Endothelial cell of umbilical vein (primary cell): ENCODE data around the gene KRT77. TPM values are rescaled to one million over a fixed set of nuclear protein-coding genes. Genes with fewer than 3 reads are reported as not detected.

ENCODE experiments used
- BruUV-seq: library from RNA; stranded (reverse); fragments of 400-500 nt; replicated peaks from 2 replicates; lab custom pipeline; 2021; lab: Mats Ljungman, UMichigan
- CTCF ChIA-PET: fragments of 300-600, 350-600 bp; sonication (Branson Sonifier 250); formaldehyde crosslinking; loops from one replicate; lab custom pipeline; 2021; ENCODE audit warnings: antibody characterized with exemption, inconsistent platforms; lab: Charles Lee
- POLR2A ChIA-PET: fragments of 300-600, 350-600 bp; sonication (Branson Sonifier 250); formaldehyde crosslinking; loops from one replicate; lab custom pipeline; 2021; ENCODE audit warnings: antibody characterized with exemption, inconsistent platforms; lab: Charles Lee
- DNase-seq: peaks from one replicate; pipeline ENCODE4 v3.0.0-alpha.2; 2011; ENCODE audit warnings: low read depth, low spot score
- FAIRE-seq: peaks from 2 replicates; lab custom pipeline; 2011; peaks lifted over from hg19 to GRCh38; lab: Jason Lieb, UNC
- H2AFZ ChIP-seq: 2 replicates; pipeline ENCODE4 v1.6.0; 2012; ENCODE audit warnings: low read depth, low read length, control low read depth, inconsistent platforms
- H3K27ac ChIP-seq: 2 replicates; pipeline ENCODE4 v1.5.1; 2011; ENCODE audit warnings: low read depth, mild to moderate bottlenecking, control low read depth, low read length, moderate library complexity; ENCODE audit not compliant: insufficient read depth
- H3K27me3 ChIP-seq, 2 experiments: 2 replicates each; pipeline versions ENCODE4 v1.6.0 to v1.6.1; 2011; ENCODE audit warnings: low read length in 2 of 2, mixed read lengths in 1 of 2; ENCODE audit not compliant: control insufficient read depth in 2 of 2, insufficient read depth in 2 of 2
- H3K36me3 ChIP-seq, 2 experiments: 2 replicates in 1 of 2; 3 replicates in 1 of 2; pipeline ENCODE4 v1.5.1; 2011; ENCODE audit warnings: low read length in 2 of 2, mild to moderate bottlenecking in 1 of 2, moderate library complexity in 1 of 2; ENCODE audit not compliant: control insufficient read depth in 2 of 2, insufficient read depth in 2 of 2; ENCODE audit errors: extremely low read depth in 1 of 2
- H3K4me1 ChIP-seq: 3 replicates; pipeline ENCODE4 v1.5.1; 2011; ENCODE audit warnings: mild to moderate bottlenecking, low read length; ENCODE audit not compliant: control insufficient read depth, insufficient read depth; ENCODE audit errors: extremely low read depth
- H3K4me2 ChIP-seq: 2 replicates; pipeline ENCODE4 v1.6.1; 2011; ENCODE audit warnings: low read length, control low read depth, mixed read lengths; ENCODE audit not compliant: insufficient read depth
- H3K4me3 ChIP-seq, 3 experiments: fragments of 200-600 bp in 1 of 3; sonication (generic), shearing (Covaris generic) in 1 of 3; replicated peaks in 1 of 3; 2 replicates each; pipeline ENCODE4 v1.5.1; 2011 to 2016; ENCODE audit warnings: control low read depth in 3 of 3, low read length in 3 of 3, mild to moderate bottlenecking in 2 of 3, inconsistent platforms in 1 of 3, low read depth in 1 of 3, moderate library complexity in 1 of 3; ENCODE audit not compliant: insufficient read depth in 1 of 3
- H3K79me2 ChIP-seq: 2 replicates; pipeline ENCODE4 v1.6.0; 2012; ENCODE audit warnings: low read length, inconsistent platforms; ENCODE audit not compliant: control insufficient read depth, insufficient read depth
- H3K9ac ChIP-seq: replicated peaks from 2 replicates; pipeline ENCODE3; 2011; ENCODE audit warnings: low read length, control low read depth; ENCODE audit not compliant: insufficient read depth; ENCODE audit errors: extremely low read depth
- H3K9me1 ChIP-seq: replicated peaks from 3 replicates; pipeline ENCODE4 v1.6.0; 2011; ENCODE audit warnings: mild to moderate bottlenecking, low read length; ENCODE audit not compliant: control insufficient read depth, insufficient read depth; ENCODE audit errors: extremely low read depth
- H3K9me3 ChIP-seq: replicated peaks from 2 replicates; pipeline ENCODE4 v1.5.1; 2012; ENCODE audit warnings: low read length, inconsistent platforms; ENCODE audit not compliant: control insufficient read depth, insufficient read depth
- H4K20me1 ChIP-seq: replicated peaks from 2 replicates; pipeline ENCODE3; 2011; ENCODE audit warnings: mild to moderate bottlenecking, low read length; ENCODE audit not compliant: control insufficient read depth, insufficient read depth; ENCODE audit errors: extremely low read depth
- EZH2 ChIP-seq: IDR thresholded peaks from 2 replicates; pipeline ENCODE4 v1.6.1; 2012; ENCODE audit warnings: borderline replicate concordance, low read depth, mild to moderate bottlenecking, moderate library complexity, low read length, inconsistent platforms; ENCODE audit not compliant: severe bottlenecking
- FOS ChIP-seq: IDR thresholded peaks from 2 replicates; pipeline ENCODE4 v1.6.1; 2011; ENCODE audit warnings: mild to moderate bottlenecking, low read length, moderate library complexity, borderline replicate concordance; ENCODE audit not compliant: insufficient read depth
- GATA2 ChIP-seq: IDR thresholded peaks from 2 replicates; pipeline ENCODE4 v1.7.0; 2011; ENCODE audit warnings: low read depth, mild to moderate bottlenecking, moderate library complexity, mixed read lengths, low read length; ENCODE audit not compliant: insufficient read length, insufficient read depth
- JUN ChIP-seq: IDR thresholded peaks from 2 replicates; pipeline ENCODE4 v1.6.1; 2011; ENCODE audit warnings: borderline replicate concordance, low read depth; ENCODE audit not compliant: insufficient read length, insufficient read depth
- MAX ChIP-seq: IDR thresholded peaks from 2 replicates; pipeline ENCODE4 v1.6.1; 2011; ENCODE audit not compliant: insufficient read depth, insufficient read length
- MYC ChIP-seq: IDR thresholded peaks from one replicate; pipeline ENCODE4 v1.6.1; 2011; ENCODE audit warnings: mild to moderate bottlenecking, low read depth, low read length
- POLR2A ChIP-seq: IDR thresholded peaks from 2 replicates; pipeline ENCODE4 v1.6.1; 2012; ENCODE audit warnings: low read depth, mild to moderate bottlenecking, control low read depth, low read length
- POLR2AphosphoS5 ChIP-seq: IDR thresholded peaks from 2 replicates; pipeline ENCODE4 v1.6.1; 2012; ENCODE audit warnings: low read depth, mild to moderate bottlenecking, control low read depth, low read length, moderate library complexity; ENCODE audit not compliant: insufficient read depth
- dilution Hi-C: fragments of 300-500 bp; cut with MboI; formaldehyde crosslinking; loops from one replicate; pipeline ENCODE4 v1.15.0; 2019; ENCODE audit warnings: low sequenced_read_pairs; ENCODE audit not compliant: extremely low pct_ligation_motif_present
- intact Hi-C: fragments of 100-400 bp; cut with micrococcal nuclease; formaldehyde crosslinking; loops from one replicate; pipeline ENCODE4 v1.10.0; 2022
- polyA plus RNA-seq, 4 experiments: library from polyadenylated mRNA; depleted of rRNA in 3 of 4; stranded (reverse) in 3 of 4; unstranded in 1 of 4; fragments of >200 nt; gene quantifications; 2 replicates each; pipeline versions ENCODE4 v1.2.1 to v1.2.3, GENCODE V29; 2011 to 2012; ENCODE audit warnings: missing spikeins in 1 of 4
- total RNA-seq: library from RNA; stranded (reverse); gene quantifications from 2 replicates; pipeline ENCODE4 v1.2.3, GENCODE V29; 2021
- TF ChIP-seq, protein P1 (sequence below), 2 donors: IDR thresholded peaks; 1 replicate in 1 of 2; 2 replicates in 1 of 2; pipeline ENCODE4 v1.5.1; 2011; ENCODE audit warnings: low read length in 2 of 2, mild to moderate bottlenecking in 2 of 2, moderate library complexity in 2 of 2, control low read depth in 1 of 2, inconsistent platforms in 1 of 2, low read depth in 1 of 2; ENCODE audit not compliant: insufficient read depth in 1 of 2; ENCODE audit errors: extremely low read depth in 1 of 2

KRT77 gene
- total and polyA plus RNA-seq, 2 donors (not counting 3 experiments of a cell fraction or from before 2014, with no cell fraction given), result not detected

DNA sequence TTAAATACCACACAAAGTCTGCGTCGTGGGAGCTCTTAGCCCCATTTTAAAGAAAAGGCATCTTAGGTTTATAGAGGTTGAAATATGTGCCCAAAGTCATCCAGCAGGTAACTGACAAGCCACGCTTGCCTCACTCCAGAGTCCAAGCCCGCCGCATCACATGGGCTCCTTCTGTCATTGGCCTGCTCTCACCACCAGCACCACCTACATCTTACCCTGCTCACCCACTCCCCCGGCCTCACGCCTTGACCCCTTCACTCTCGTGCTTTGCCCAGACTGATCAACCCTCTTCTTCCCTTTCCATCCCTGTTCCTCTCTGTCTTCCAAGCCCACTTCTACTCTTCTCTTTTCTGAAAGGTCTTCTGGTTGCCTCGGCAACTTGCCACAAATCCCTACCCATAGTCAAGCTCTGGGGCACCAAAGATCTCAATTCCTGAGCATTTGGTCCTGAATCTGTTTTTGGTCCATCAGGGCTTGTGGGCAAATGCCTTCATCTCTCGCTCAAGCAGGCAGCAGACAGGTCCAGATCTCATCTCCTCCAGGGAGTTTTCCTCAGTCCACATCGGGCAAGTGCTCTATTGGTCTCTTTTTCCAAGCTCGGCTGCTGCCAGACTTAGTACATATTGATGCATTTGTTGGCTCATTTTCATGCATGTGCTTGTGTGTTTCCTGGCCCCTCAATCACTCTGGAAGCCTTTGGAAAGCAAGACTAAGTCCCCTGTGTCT is 19.6 kb downstream of the KRT77 start:
- DNase-seq (no peak), FAIRE-seq (no peak)
- Histone ChIP-seq H3K9ac (no peak overlapping the region), H3K27ac (no peak overlapping the region), H3K4me2 (no peak overlapping the region), H3K9me1 (no peaks in the 10 kb centered on the region), H3K9me3 (no peaks in the 10 kb centered on the region), H4K20me1 (no peaks in the 10 kb centered on the region), H3K27me3 (peaks cover under 1 to 3% of the 10 kb centered on the region in 2 experiments), H3K36me3 (no peaks in the 10 kb centered on the region), H3K4me1 (no peaks in the 10 kb centered on the region), H2AFZ (no peak overlapping the region), H3K79me2 (no peaks in the 10 kb centered on the region), H3K4me3 (no peak overlapping the region)
- no TSS peak for BruUV-seq
- intact Hi-C loops (no loop called here), dilution Hi-C loops (no loop called here)
- ChIA-PET CTCF (no interaction called here), POLR2A (no interaction called here)
- TF ChIP-seq POLR2AphosphoS5 (no peak), EZH2 (no peak), GATA2 (no peak), FOS (no peak), POLR2A (no peak), MYC (no peak), JUN (no peak), MAX (no peak)
- TF ChIP-seq, protein P1, sequence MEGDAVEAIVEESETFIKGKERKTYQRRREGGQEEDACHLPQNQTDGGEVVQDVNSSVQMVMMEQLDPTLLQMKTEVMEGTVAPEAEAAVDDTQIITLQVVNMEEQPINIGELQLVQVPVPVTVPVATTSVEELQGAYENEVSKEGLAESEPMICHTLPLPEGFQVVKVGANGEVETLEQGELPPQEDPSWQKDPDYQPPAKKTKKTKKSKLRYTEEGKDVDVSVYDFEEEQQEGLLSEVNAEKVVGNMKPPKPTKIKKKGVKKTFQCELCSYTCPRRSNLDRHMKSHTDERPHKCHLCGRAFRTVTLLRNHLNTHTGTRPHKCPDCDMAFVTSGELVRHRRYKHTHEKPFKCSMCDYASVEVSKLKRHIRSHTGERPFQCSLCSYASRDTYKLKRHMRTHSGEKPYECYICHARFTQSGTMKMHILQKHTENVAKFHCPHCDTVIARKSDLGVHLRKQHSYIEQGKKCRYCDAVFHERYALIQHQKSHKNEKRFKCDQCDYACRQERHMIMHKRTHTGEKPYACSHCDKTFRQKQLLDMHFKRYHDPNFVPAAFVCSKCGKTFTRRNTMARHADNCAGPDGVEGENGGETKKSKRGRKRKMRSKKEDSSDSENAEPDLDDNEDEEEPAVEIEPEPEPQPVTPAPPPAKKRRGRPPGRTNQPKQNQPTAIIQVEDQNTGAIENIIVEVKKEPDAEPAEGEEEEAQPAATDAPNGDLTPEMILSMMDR (IDR thresholded peaks at IDR 0.05; ENCODE audit: extremely low read depth in 1 of 2, insufficient read depth in 1 of 2, low read depth in 1 of 2, low read length in 2 of 2), result no peak
